SK-N-MC (cell line): ENCODE measurements around the gene TIMM44.

Experiments
- EZH2 ChIP-seq: fragments of 200-600 bp; sonication (generic); IDR thresholded peaks from one replicate; pipeline ENCODE4 v1.6.1; 2017; ENCODE audit warnings: antibody characterized with exemption
- FOXP2 ChIP-seq: optimal IDR thresholded peaks from 2 replicates; pipeline ENCODE3; 2011; ENCODE audit warnings: mild to moderate bottlenecking, moderate library complexity; ENCODE audit not compliant: insufficient read depth; ENCODE audit errors: extremely low read length, control extremely low read depth

DNA sequence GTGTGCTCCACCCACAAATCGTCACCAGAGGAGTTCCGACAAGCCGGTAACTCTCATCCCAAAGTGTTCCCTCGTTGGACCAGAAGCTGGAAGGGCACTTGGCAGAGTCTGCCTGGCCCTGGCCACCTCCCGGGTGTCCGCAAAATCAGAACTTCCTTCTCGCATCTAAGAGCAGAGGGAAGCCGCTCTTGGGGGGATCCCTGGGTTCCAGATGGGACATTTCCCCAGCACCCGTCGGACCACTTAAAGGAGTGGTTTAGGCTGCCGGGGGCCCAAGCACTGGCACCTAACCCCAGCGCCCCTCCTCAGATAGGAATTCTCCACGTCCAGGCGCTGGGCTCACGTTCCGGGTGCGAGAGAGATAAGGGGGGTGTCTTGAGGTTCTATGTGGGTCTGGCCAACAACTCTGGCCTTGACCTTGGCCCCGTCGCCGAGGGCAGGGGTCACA, 40.6 kb downstream of the TIMM44 start:
- TF ChIP-seq EZH2 (no peak), FOXP2 (no peak)
